ENCODE measurements around the gene NDC1.

Gene NDC1

DNA sequence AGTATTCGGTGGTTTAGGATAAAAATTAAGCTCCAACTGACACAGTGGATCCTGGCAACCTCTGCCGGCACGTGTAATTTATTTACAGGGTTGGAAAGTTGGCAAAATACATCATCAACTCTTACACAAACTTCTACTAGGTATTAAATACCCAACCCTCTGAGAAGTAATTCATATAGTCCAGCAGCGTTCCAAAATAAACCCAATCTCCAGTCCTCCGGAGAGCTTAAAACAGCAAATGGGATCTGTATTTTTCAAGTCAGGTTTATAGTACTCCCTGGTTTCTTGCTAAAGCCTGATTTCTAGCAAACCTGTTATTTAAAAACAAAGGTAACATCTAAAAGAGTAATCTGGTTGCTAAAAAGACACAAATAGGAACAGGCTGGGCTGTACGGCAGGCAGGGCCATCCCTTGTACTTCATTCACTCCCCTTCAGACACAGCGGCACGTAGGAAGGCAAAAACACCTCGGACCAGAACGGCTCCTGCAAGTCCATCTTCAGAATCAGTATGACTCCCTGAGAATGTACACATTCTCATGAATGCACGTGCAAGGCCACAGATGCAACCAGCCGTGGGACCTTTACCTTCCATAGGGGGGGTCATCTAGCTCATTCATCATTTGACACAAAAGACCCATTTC, 107.8 kb downstream of the NDC1 start:
- no peak for DNase-seq

DNA sequence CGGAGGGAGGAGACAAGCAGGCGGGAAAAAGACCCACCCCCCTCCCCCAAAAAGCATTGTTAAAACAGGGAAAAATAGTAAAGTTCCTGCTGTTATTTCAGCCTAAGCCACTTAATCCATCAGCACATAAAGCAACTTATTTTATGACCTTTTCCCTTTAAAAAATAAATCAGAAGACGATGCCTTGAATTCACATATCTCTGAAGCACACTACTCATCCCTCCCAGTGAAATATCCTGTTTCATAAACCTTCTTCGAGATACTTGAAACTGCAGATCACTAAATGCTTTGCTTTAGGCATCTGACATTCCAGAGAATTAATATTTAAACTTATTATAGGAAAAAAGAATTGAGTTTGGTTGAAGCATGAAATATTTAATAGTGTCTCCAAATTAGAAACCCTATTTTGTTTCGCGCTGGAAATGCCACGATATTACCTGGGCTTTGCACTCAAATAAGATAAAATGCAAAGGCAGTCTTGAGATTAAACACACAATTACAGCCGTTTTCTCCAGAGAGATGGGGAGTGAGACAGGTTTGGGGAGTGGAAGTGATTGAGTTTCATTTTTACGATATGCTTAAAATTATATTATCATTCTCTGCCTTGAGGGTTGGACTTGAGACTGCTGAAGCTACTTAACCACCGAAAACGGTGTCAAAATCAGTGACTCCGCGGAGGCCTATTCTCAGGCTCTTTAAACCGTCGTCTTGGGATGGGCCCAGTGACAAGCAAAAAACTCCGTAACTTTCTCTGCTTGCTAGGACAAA, 108.5 kb downstream of the NDC1 start:
- DNase-seq, result no peak

DNA sequence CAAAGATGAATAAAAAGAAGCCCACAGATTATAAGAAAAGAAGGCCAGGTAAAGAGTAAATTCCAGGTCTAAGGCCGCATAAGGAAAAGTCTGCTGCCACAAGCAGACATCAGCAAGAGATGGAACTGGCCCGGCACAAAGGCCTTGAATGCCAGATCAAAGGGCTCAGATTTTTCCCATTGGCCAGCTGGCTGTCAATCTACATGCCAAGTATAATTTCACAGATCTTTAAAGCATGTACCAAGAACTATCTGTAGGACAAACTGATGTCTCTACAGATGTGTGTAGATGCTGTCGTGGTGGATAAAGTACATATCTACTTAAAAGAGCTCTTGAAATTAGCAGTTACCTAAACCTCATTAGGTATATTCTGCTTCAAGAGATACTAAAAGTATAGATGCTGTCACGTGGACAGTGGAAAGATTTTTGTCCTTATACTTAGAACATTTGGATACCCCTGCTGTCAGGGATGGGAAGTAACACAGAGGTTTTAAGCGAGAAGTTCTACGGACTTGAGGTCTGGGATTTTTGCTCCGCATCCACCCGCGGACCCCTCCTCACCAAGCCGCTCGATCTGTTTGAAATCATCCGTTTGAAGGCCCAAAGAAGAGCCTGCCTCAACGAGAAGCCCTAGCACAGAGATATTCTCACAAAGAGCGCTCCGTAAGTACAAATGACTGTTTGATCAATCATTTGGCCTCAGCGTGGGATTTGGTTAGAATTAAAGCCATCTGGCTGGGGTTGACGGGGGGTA, 109.2 kb downstream of the NDC1 start:
- DNase-seq, result no peak

DNA sequence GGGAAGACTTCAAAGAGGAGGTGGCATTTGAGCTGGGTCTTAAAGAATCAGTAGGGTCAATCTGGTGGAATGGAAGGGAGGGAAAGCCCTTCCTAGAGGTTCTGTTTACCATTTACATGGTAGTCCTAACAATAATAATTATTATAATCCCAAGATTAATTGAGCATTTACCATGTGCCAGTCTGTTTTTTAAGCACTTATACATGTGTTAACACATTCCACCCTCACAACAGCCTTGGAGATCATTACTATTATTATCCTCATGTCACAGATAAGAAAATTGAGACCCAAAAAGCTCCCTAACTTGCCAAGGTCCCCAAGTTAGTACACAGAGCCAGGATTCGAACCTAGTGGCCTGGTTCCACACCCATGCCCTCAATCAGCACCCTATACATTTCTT, 109.9 kb downstream of the NDC1 start:
- DNase-seq, result no peak

DNA sequence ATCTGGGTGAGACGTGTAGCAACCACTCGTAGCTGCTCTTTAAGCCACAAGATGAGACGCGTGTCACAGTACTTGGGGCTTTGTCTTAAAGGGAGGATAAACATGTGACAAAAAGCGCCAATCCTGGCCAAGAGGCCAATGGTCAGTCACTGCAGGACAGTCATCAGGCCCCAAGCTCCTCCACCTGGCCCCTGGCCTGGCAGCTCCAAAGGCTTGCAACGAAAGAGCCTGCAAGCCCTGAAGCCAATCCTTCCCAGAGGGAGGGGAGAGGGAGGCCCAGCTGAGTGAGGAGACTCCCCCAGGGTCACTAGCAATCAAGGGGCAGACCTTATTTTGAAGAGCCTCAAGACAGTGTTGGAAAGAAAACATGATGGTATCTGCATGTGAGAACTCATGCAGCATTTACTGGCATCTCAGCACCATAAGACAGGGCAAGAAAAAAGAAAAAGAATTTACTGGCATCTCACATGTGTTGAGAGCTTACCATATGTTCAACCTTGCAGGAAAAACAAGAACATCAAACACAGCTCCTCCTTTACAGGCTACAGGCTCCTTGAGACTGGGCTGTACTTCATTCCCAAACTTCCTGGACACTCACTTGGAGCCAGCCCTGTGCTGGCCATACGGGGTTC, 110.5 kb downstream of the NDC1 start:
- DNase-seq, result no peak

DNA sequence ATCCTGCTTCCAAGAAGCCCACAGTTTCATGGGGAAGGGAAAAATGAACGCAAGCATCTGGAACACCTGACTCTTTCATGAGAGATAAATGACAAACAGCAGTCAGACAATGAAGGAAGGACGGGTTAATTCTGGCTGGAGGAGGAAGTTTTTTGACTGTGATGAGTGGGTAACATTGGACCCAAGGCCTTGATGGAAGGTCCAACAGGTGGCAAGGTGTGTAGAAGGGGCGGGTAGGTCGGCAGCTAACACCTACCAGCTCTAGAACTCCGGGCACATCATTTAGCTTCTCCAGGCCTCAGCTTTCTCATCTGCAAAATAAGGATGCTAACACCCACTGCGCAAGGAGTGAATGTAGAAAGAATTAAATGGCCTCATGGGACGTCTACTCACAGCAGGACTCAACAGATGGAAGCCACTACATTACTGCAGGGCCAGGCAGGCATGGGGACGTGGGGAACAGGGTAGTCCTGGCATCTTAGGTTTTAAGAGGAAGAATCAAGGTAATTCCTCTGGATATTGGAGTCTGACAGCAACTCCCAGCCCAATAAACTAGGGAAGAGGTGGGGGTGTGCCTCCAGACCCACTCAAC, 112.0 kb downstream of the NDC1 start:
- DNase-seq, result no peak

DNA sequence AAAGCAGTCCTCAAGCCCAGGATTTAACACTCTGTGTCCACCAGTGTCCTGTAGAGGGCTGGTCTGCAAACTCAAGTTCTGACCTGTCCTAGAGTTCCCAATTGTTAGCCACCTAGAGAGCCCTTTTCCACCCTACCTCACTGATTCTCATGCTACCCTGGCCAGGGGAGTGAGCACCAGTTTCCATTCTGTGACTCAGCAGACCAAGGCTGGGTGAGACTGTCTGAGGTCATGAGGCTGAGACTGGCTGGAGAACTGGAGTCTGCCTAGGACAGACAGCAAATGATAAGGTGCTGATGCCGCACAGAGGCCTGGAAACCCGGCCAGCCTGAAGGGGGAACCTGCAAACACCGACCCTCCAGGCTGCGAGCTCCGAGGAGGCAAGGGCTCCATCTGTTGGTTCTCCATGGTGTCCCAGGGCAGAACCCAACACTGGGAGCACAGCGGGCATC, 112.8 kb downstream of the NDC1 start:
- DNase-seq, result no peak

DNA sequence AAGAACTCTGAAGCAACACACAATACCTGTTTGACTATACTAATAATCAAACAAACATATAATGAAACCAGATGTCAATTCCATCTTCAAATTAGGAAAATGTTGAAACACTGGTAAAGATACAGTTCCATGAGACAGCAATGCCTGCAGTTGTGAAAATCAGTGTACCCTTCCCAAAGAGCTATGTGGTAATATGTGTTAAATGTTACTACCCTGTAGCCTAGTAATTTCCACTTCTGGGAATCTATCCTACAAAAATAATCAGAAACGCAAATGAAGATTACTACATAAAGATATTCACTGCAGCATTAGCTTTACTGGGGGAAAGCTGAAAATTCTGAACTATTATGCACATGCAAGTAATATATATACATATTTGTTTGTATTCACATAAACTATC, 116.1 kb downstream of the NDC1 start:
- no peak for DNase-seq

DNA sequence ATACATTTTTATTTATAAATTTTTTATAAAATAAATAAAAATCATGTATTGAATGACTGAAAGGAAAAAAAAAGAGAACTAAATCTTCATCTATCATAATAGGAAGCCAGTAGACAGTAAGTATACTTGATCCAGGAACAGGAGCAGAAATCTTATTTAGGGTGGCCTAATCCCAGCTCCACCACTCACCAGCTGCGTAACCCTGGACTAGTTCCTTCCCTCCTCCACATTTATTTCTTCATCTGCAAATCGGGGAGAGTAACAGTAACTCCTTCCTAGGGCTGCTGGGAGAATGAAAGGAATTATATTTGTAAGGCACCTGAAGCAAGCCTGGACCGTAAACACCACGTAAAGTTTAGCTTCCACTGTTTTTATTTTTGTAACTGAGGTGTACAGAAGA, 117.0 kb downstream of the NDC1 start:
- DNase-seq, result no peak

DNA sequence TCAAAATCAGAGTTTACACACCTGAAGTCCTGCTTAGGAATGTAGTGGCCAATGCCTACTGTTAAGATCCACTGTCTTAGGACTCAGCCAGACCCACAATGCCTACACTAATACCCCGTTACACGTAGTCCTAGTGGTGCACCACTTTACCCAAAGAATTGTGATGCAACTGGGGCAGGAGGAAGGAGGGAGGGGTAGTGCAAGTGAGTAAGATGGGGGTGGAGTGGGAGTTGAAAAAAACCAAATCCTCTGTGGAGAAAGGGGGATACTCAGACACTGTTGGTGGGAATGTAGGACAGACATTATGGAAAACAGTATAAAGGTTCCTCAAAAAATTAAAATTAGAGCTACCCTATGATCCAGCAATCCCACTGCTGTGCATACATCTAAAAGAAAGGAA, 118.6 kb downstream of the NDC1 start:
- no peak for DNase-seq

DNA sequence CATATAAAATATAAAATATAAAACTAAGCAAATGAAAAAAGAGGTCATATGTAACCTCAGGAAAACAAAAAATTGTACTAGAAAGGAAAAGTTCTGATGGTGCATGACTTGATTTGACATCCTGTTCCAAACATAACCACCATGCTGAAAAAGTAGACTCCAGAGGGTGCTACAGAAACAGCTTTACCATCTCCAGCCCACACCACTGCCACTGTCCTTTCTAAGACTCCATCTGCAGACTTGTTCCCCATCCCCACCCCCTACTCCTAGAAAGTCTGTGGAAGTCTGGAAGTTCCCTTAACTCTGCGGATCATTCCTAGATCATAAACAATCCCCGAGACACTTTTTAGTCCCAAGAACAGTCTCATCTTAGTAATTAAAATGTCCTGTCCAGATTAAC, 119.7 kb downstream of the NDC1 start:
- DNase-seq, result no peak

DNA sequence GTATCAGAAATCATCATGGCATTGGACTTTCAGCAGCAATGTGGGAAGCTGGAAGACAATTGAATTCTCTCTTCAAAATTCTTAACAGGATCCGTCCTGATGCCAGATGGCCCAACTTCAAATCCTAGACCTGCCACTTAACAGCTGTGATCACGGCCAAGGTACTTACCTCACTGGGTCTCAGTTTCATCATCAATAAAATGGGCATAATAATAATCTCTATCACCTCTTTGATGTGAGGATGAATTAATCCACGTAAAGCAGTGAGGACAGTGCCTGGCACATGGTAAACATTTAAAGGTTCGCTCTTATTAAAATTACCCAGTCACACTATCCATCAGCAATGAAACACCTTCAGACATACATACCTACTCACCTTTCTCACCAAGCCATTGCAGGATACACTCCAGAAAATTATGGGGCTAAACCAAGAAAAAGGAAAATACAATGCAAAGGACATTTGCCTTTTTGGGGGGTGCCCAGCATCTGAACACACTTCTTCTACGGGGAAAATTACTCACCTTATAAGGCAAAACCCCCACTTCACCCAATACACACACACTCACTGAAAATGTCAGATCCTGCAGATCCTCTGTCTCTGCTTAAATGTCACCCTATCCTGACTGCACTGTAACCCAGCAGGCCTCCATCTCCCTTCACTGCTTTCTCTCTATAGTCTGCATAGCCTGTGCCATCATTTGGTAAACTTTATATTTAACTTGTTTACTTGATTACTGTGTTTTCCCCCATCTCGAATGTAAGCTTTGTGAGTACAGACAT, 120.9 kb downstream of the NDC1 start:
- no peak for DNase-seq

DNA sequence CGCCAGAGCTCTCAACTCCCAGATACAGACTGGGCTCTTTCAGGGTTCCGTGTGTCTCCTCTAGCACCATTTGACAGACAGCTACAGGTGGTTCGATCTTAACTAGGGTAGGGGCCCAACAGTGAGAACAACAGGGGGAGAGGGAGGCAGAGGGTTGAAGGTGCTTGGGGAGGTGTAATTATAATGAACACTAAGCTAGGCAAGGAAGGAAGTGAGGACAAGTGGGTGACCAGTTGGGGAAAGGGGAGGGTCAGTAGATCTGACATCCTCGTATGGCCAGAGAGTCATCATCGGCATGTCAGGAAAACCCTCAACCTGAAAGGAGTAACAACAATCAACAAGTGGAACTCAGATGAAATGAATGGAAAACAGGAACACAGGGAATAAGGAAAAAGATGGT, 121.9 kb downstream of the NDC1 start:
- DNase-seq, result no peak

DNA sequence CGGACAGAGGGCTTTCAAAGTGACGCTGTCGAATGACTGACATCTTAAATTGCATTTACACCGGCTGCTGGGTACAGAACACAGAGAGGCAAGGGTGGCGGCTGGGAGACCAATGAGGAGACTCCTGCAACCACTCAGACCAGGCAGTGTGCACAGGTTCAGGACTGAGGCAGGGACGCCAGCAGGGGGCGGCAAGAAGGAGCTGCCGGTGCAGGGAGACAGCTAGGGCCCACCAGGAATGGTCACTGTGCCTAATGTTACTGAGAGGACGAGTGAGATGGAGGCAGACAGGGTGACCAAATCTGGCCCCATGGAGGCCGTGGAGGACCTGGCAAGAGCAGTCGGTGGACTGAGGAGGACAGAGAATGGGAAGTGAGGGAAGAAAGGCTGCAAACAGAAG, 122.6 kb downstream of the NDC1 start:
- peak; percentile 28 for DNase-seq
